HG03175 (cell line): ENCODE measurements around the gene XYLT1.

ENCODE experiments used
- ATAC-seq: cut with Tn5 transposase; IDR thresholded peaks from one replicate; pipeline ENCODE4 v1.9.1; 2021; ENCODE audit warnings: mild to moderate bottlenecking, moderate library complexity; ENCODE audit not compliant: unreplicated experiment

XYLT1 gene

DNA sequence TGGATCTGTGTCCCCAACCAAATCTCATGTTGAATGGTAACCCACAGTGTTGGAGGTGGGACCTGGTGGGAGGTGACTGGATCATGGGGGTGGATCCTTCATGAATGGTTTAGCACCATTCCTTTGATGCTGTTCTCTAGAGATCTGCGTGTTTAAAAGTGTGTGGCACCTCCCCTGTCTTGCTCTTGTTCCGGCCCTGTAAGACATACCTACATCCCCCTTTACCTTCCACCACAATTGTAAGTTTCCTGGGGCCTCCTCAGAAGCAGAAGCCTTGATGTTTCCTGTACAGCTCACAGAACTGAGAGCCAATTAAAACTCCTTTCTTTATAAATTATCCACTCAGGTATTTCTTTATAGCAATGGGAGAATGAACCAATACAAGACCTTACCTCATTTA lies 257.7 kb downstream of the XYLT1 start:
- ATAC-seq: no peak

GRCh38 chr16:17212606-17213005 lies 258.2 kb downstream of the XYLT1 start:
- no peak for ATAC-seq

DNA sequence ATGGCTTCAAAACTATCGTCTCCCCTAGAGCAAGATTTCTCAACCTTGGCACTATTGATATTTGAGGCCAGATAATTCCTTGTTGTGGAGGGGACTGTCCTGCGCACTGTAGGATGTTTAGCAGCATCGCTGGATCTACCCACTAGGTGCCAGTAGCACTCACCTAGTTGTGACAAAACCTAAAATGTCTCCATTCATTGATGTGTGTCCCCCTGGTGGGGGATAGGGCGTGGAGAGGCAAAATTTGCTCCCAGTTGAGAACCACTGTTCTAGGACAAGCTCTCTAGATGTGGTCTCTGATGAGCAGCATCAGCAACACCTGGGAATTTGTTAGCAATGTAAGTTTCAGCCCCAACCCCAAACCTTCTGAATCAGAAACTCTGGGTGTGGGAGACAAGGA lies 259.0 kb downstream of the XYLT1 start:
- ATAC-seq: no peak

GRCh38 chr16:17206712-17207111 lies 264.0 kb downstream of the XYLT1 start:
- ATAC-seq: no peak

- no peak for ATAC-seq
These were observed 265.2 kb downstream of the XYLT1 start for GRCh38 chr16:17205279-17206211.

DNA sequence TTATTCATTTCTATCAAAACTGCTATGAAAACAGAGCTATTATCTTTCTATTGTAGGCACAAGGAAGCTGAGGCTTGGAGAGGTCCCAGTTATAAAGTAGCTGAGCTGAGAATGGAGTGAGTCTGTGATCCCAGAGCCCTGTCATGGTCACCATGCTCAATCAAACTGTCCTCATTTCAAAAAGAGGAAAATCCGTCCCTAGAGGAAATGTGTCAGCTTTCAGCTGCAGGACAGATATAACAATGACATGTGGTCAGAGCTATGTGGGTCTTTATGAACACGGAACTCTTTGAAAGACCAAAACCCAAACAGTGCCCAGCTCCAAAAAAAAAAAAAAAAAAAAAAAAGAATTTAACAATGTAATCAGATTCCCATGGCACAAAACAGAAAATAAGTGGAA lies 266.1 kb downstream of the XYLT1 start:
- ATAC-seq: no peak

DNA sequence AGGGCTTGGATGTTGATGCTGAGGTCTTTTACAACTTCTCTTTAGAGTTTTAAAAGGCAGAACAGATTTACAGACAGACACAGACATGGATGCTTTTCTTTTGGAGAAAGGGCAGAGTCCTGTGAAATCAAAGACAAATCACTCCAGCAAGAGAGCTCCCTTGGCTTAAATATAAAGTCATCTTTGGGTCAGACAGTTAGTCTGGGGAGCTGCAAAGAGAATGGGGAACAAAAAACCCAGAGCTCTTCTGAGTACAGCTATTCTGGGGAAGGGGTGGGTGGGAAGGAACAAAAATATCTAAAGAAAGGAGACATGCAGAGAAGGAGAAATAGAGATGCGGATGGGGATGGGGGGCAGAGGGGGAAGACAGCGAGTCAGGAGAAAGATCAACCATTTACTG lies 266.6 kb downstream of the XYLT1 start:
- ATAC-seq: no peak

- ATAC-seq: no peak
These were observed 267.3 kb downstream of the XYLT1 start for GRCh38 chr16:17203424-17203823.

DNA sequence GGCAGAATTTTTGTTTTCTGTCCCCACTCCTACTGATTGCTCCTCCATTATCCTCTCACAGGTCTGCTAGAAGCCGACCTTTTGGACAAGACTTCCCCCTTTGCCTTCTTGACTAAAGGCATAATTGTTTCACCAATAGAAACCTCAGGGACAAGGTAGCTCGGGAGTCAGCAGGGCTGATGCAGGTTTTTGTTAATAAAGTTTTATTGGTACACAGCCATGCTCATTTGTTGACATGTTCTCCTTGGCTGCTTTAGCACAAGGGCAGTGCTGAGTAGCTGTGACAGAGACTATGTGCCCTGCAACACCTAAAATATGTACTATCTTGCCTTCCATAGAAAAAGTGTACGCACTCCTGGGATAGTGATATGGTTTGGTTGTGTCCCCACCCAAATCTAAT lies 271.6 kb downstream of the XYLT1 start:
- no peak for ATAC-seq

DNA sequence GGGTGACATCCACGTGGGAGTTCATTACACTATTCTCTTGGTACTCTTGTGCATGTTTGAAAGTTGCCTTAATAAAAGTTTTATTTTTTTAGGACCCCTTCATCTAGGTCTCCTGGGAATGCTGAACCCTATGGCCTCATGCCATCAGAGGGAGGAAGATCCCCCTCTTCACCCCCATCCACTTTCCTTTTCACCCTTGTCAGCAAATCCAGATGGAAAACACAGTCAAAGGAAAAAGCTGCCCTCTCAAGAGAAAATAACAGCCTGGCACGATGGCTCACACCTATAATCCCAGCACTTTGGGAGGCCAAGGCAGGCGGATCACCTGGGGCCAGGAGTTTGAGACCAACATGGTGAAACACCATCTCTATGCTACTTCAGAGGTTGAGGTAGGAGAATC lies 274.2 kb downstream of the XYLT1 start:
- ATAC-seq: no peak

GRCh38 chr16:17194190-17194780 lies 276.5 kb downstream of the XYLT1 start:
- no peak for ATAC-seq

DNA sequence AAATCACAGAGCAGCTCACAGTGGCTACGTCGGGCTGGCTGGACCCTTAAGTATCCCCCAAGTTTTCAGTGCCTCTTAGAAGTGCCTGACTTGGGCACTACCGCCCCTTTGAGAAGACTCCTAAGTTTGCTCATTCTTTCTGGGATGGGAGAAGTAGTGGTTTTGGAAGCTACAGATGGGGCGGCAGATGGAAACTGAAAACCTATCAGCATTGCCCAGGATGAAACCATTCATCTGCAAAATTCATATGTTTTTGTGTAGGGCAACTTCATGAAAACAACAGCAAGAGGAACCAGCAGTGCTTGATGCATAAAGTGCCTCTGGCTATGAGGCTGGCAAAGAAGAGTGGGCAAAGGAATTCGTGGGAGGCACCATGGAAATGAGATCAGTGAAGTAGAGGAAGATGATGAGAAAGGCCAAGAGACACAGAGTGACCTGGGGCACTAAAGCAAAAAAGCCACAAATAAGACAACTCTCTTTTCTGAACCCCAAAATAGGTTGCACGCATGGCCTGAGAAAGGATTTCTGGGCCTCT lies 277.1 kb downstream of the XYLT1 start:
- ATAC-seq: no peak

- no peak for ATAC-seq
These were observed 286.7 kb downstream of the XYLT1 start for GRCh38 chr16:17184026-17184425.

DNA sequence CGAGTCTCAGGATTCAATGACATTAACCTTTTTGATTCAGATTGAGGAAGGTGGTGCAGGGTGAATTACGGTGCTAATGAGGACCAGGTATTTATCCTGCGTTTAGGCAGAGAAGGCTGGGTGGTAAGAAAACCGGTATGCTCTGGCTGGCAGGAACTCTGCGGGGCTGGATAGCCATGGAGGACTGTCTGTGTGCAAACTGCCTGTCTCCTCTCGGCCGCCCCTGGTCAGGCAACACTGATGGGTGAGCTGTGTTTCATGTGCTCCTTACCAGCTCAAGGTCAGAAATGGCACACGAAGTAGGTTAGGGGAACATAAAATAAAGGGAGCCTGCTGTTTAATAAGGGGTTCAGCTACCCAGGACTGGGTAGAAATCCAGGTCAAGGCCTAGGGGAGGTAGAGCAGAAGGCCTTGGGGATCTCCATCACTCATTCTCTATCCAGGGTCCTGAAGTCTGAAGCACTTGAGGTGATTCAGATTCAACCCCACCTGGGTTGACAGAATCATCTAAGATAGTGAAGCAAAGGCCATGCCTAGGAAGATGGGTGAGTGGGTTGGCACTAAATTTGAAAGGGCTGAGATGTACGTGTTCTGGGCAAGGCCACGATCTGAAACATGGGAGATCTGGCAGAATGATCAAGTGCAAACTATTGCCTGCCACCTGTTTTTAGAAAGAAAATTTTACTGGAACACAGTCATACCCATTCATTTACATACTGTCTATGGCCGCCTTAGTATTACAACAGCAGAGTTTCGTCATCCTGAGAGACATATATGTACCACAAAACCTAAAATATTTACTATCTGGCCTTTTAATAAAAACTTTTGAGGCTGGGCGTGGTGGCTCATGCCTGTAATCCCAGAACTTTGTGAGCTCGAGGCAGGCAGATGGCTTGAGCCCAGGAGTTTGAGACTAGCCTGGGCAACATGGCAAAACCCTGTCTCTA lies 292.5 kb downstream of the XYLT1 start:
- ATAC-seq: no peak

GRCh38 chr16:17177242-17177958 lies 293.4 kb downstream of the XYLT1 start:
- ATAC-seq: no peak

DNA sequence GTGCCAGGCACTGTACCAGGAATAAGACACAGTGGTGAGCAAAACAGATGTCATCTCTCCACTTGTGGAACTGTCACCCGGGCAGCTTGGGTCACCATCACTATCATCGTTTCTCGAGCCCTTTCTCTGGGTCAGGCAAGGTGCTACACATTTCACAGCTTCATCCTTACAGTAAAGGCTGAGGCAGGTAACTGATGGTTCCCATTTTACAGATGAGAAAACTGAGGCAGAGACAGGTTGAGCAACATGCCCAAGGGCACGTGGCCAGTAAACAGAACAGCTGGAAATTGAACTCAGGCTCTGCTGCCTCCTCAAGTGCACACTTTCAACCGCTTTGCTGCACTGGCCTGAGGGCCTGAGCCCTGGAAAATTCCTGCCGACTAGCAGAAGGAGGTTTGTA lies 294.6 kb downstream of the XYLT1 start:
- ATAC-seq: no peak

DNA sequence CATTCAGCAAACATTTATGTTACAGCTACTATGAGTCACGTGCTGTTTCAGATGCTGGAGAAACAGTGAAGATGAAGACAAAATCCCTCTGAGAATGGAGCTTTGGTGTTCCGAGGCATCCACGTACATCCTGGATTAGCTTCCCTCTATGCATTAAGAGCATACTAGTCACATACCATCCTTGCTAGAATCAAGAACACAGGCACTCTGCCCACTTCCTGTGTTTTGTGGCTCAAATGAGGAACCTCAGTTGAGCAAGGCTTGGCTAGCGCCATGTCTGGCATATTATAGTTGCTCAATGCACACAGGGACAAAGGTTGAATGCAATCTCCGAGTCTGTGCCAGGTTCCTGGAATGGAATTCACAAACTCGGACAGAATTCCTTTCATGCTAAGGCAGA lies 297.5 kb downstream of the XYLT1 start:
- ATAC-seq: no peak

GRCh38 chr16:17171250-17172143 lies 299.3 kb downstream of the XYLT1 start:
- no peak for ATAC-seq

DNA sequence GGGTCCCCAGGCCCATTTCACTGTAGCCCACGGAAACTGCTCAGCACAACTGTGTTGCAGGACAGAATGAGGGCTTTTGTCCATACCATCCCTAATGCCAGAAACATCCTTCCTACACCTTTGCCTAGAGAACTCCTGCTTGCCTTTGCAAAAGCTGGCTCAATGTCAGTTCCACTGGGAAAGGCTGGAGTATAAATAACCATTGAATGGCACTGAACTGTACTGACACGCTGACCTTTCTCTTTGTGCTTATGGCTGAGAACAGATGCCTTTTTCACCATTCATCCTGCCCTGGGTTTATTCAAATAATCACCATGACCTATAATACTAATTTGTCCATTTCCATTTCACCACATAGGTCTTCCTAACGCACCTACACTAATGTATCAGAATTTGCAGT lies 300.3 kb downstream of the XYLT1 start:
- ATAC-seq: no peak
